HUDEP-2 (cell line): ENCODE measurements around the gene DSTN.

ENCODE experiments used
- DNase-seq, 76 experiments: peaks; one replicate each; lab custom pipeline; 2025; ENCODE audit not compliant: unreplicated experiment in 76 of 76; lab: John Stamatoyannopoulos, UW

Gene DSTN

GRCh38 chr20:17634661-17635331 lies 64.9 kb downstream of the DSTN start:
- no peak for DNase-seq

GRCh38 chr20:17635332-17636244 lies 65.7 kb downstream of the DSTN start:
- no peak for DNase-seq

- no peak for DNase-seq
Measured at GRCh38 chr20:17636523-17637412, 66.9 kb downstream of the DSTN start.

- DNase-seq, result no peak
Measured at GRCh38 chr20:17637413-17637780, 67.5 kb downstream of the DSTN start.

GRCh38 chr20:17637985-17638640 lies 68.2 kb downstream of the DSTN start:
- no peak for DNase-seq

GRCh38 chr20:17638835-17639407 lies 69.0 kb downstream of the DSTN start:
- no peak for DNase-seq

- no peak for DNase-seq
Measured at GRCh38 chr20:17640146-17640874, 70.4 kb downstream of the DSTN start.

GRCh38 chr20:17640875-17641378 lies 71.1 kb downstream of the DSTN start:
- DNase-seq, result no peak

- DNase-seq, result no peak
Measured at GRCh38 chr20:17641520-17641964, 71.7 kb downstream of the DSTN start.

GRCh38 chr20:17641993-17642392 lies 72.1 kb downstream of the DSTN start:
- DNase-seq, result no peak

GRCh38 chr20:17642404-17643269 lies 72.8 kb downstream of the DSTN start:
- DNase-seq, result no peak

GRCh38 chr20:17643531-17644188 lies 73.8 kb downstream of the DSTN start:
- DNase-seq, result no peak

- DNase-seq, result no peak
Measured at GRCh38 chr20:17644451-17644850, 74.6 kb downstream of the DSTN start.

GRCh38 chr20:17645010-17645409 lies 75.1 kb downstream of the DSTN start:
- DNase-seq, result no peak

- DNase-seq, result no peak
Measured at GRCh38 chr20:17645546-17646208, 75.8 kb downstream of the DSTN start.

GRCh38 chr20:17646209-17646960 lies 76.5 kb downstream of the DSTN start:
- no peak for DNase-seq

- DNase-seq, result no peak
Measured at GRCh38 chr20:17646961-17647301, 77.1 kb downstream of the DSTN start.
